ENCODE measurements around the gene EDN2. TPM values are rescaled to one million over a fixed set of nuclear protein-coding genes. Genes with fewer than 3 reads are reported as not detected.

Gene EDN2
- total RNA-seq, 1 donor from 2014 or later, result 3.5 TPM

DNA sequence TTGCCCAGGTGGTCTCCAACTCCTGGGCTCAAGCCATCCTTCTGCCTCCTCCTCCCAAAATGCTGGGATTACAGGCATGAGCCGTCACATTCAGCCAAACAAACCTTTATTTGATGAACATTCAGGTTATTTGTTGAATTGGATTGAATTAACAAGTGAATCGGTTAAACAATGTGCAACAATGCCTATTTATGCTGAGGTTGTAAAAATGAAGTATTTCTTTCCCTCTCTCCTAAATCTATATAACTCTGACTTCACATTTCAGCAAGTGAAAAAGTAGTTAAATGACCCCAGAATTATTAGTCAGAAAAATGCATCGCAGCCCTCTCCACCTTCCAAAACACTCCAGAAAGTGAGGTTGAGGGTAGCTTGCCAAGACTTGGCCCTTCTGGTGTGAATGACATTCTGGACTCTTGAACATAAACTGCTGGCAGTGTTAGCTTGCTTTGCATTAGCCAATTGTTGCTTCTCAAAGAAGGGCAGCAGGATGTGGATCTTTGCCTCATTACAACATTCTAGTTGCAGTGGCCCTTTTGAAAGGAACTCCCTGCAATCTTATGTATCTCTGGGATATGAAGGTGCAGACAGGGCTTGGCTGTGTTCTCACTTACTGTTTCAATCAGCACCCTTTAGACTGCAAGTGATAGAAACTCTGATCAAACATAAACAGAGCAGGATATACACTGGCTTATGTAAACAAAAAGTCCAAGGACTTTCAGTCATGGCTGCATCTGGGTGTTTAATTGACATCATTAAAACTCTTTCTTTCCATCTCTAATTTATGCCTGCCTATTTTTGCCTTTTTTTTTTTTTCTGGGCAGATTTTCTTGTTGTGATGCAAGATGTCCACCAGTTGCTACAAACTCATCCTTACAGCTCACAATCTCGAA, 22.4 kb downstream of the EDN2 start:
- Mint-ChIP-seq H3K9me3 (no peaks in the 10 kb centered on the region), H3K4me3 (no peak overlapping the region), H3K27ac (no peak overlapping the region), H3K36me3 (no peaks in the 10 kb centered on the region), H3K27me3 (ENCODE audit: low read depth) (no peaks in the 10 kb centered on the region), H3K4me1 (peaks cover 22% of the 10 kb centered on the region)
- TF ChIP-seq, protein P1, sequence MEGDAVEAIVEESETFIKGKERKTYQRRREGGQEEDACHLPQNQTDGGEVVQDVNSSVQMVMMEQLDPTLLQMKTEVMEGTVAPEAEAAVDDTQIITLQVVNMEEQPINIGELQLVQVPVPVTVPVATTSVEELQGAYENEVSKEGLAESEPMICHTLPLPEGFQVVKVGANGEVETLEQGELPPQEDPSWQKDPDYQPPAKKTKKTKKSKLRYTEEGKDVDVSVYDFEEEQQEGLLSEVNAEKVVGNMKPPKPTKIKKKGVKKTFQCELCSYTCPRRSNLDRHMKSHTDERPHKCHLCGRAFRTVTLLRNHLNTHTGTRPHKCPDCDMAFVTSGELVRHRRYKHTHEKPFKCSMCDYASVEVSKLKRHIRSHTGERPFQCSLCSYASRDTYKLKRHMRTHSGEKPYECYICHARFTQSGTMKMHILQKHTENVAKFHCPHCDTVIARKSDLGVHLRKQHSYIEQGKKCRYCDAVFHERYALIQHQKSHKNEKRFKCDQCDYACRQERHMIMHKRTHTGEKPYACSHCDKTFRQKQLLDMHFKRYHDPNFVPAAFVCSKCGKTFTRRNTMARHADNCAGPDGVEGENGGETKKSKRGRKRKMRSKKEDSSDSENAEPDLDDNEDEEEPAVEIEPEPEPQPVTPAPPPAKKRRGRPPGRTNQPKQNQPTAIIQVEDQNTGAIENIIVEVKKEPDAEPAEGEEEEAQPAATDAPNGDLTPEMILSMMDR (IDR thresholded peaks at IDR 0.05; ENCODE audit: unreplicated experiment), result no peak
- DNase-seq (ENCODE audit: low spot score in 2 of 2, unreplicated experiment in 2 of 2), result no peak

DNA sequence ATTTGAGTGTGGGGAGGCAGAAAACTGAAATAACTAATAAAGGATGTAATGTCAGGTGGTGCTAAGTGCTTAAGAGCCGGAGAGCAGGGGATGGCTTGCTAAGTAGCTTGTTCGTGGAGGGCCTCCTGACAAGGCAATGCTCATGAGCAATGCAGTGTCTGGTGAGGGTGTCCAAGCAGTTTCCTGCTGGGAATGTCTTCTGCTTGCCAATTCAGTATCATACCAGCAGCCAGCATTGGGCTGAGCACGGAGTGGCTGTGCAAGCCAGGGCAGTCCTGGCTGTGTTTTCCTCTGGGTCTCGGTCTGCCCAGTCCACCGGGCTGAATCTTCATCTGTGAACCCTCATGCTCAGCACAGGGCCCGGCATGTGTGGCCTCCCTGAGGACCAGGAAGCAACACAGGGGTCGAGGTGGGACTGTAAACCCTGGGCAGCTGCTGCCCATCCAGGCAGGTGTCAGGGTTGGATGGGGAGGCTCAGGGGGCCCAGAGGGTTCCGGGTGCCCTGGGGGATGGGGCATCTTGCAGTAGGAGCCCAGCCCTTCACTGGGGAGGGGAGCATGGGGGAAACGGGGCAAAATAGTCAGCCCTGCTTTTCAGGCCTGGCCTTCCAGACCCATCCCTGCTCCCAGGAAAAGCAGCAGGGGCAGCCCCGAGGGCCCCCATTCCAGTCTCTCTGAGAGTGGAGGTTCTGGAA, 27.5 kb downstream of the EDN2 start:
- TF ChIP-seq, protein P1 (IDR thresholded peaks at IDR 0.05; ENCODE audit: unreplicated experiment), result no peak

DNA sequence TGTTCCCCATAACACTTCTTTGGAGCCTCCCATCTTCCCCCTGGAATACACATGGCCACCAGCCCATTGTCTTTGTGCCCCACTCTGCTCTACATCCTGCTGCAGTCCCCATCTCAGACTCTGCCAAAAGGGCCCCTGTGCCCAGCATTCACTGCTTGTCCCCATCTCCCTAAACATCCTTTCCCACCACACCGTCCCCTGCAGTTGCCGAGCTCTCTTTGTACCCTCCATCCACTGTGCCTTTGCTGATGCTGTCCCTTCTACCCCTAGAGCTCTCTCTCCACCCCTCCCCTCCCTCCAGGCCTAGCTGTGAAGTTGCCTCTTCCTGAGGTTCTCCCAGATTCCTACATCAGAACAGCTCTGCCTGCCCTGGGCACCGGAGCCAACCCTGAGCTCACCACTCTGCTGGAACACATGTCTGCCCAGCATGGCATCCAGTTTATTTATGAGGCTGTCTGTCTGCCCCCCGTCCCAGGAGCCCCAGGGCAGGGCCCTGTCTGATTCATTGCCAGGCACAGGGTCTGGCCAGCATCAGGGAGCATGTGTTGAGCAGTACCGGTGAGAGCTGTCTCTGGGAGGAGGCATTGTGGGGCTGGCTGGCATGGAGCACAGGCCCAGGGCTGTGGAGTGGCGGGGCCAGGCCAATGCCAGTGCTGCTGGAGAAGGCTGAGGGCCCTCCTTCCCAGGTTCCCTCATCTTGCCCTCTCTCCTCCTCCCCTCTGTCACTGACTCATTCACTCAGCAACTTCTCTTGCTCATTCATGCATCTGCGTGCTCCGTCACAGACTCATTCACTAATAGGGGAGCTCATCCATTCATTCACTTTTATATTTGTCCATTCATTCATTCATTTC, 28.8 kb downstream of the EDN2 start:
- Mint-ChIP-seq H3K36me3 (no peaks in the 10 kb centered on the region), H3K4me1 (peaks cover 37% of the 10 kb centered on the region), H3K9me3 (no peaks in the 10 kb centered on the region), H3K27me3 (ENCODE audit: low read depth) (no peaks in the 10 kb centered on the region), H3K27ac (peak overlapping the region; percentile 60), H3K4me3 (no peak overlapping the region)
- TF ChIP-seq, protein P1 (IDR thresholded peaks at IDR 0.05; ENCODE audit: unreplicated experiment), result no peak
- no peak for DNase-seq (ENCODE audit: low spot score in 2 of 2, unreplicated experiment in 2 of 2)

More for the DNA sequence above, 27.5 kb downstream of the EDN2 start:
- DNase-seq (ENCODE audit: low spot score in 2 of 2, unreplicated experiment in 2 of 2), result no peak
- no peaks in the 10 kb centered on the region for H3K36me3 Mint-ChIP-seq
- H3K27me3 Mint-ChIP-seq (ENCODE audit: low read depth), result no peaks in the 10 kb centered on the region
- no peaks in the 10 kb centered on the region for H3K9me3 Mint-ChIP-seq
- H3K4me3 Mint-ChIP-seq, result no peak overlapping the region
- peaks cover 35% of the 10 kb centered on the region for H3K4me1 Mint-ChIP-seq
- H3K27ac Mint-ChIP-seq, result no peak overlapping the region

DNA sequence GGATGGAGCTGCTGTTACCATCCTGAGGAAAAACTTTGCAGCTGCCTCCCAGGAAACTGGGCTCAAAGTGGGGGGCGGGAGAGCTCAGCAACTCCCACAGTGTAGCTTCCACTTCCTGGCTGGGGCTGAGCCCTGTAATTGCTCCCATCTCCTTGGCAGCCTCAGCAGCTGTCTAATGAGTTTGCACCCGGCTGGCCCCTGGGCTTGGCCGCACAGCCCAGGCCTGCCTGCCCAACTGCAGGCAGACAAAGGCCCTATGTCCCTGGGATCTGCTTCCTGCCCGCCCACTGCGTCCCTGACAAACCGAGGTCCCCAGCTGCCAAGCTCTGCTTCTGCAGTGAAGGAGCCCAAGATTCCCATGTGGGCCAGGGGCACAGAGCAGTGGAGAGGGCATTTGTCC, 30.1 kb downstream of the EDN2 start:
- Mint-ChIP-seq H3K36me3 (no peaks in the 10 kb centered on the region), H3K27ac (no peak overlapping the region), H3K4me3 (no peak overlapping the region), H3K4me1 (peaks cover 49% of the 10 kb centered on the region), H3K9me3 (no peaks in the 10 kb centered on the region), H3K27me3 (ENCODE audit: low read depth) (no peaks in the 10 kb centered on the region)
- no peak for DNase-seq (ENCODE audit: low spot score in 2 of 2, unreplicated experiment in 2 of 2)
- TF ChIP-seq, protein P1 (IDR thresholded peaks at IDR 0.05; ENCODE audit: unreplicated experiment), result no peak

DNA sequence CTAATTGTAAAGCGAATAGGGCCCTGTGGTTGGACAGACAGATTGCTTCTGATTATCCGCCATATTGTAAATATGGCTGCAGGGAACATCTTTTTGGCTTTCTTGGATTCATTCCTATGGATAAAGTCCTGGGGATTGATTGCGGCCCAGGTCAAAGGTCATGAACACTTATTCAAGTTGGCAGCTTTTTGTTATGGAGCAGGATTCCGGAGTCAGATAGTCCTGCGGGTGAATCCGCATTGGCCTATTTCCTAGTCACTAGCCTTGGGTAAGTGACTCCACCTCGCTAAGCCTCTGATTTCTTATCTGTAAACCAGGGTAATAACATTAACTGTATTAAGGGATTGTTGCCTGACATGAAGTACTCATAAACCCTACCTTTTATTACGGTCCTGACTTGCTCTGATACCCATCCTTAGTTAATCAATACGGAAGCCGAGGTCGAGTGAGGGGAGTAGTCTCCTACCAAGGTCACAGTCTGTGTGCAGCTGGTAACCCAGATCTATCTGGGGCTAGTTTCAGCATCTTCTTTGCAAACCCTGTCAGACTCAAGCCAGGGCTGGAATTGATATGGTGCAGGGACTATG, 31.7 kb downstream of the EDN2 start:
- no peaks in the 10 kb centered on the region for H3K27me3 Mint-ChIP-seq (ENCODE audit: low read depth)
- H3K27ac Mint-ChIP-seq, result no peak overlapping the region
- H3K9me3 Mint-ChIP-seq, result no peaks in the 10 kb centered on the region
- no peak for DNase-seq (ENCODE audit: low spot score in 2 of 2, unreplicated experiment in 2 of 2)
- TF ChIP-seq, protein P1 (IDR thresholded peaks at IDR 0.05; ENCODE audit: unreplicated experiment), result no peak
- H3K4me3 Mint-ChIP-seq, result no peak overlapping the region
- peaks cover 54% of the 10 kb centered on the region for H3K4me1 Mint-ChIP-seq
- H3K36me3 Mint-ChIP-seq, result no peaks in the 10 kb centered on the region

Measured in mesothelial cell of epicardium (in vitro differentiated cells).